Activated gamma-delta T cell treated with anti-CD3 and anti-CD28 coated beads, Interleukin-2, amount 50 U/mL, for 16 hours (primary cell): ENCODE data around the gene GALM.
"Not testable (repeated sequence)": the region's sequence is repeated elsewhere in the genome, so short reads cannot be mapped to it uniquely, and the experiment has no call there.

Experiments
- DNase-seq: peaks from one replicate; pipeline ENCODE4 v3.0.0-alpha.2; 2020; ENCODE audit warnings: low read depth

GALM gene

DNA sequence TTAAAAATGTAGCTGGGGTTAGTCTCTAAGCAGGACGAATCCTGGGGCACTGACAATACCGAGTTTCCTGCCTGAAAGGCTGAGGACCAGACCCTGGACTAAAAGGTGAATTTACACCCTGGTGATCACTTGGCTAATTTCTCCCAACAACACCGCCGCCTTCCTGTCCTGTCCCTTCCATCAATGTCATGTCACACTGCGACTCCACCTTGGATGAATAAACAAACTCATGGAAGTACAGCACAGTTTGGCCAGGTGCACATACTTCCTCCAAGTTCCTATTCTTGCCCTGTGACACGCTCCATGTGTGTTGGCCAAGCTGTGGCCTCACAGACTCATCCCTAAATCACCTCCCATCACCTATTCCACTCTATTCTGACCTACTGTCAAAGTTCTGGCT, 15.9 kb upstream of the GALM start:
- DNase-seq = no peak

- DNase-seq = no peak
These were observed 15.2 kb upstream of the GALM start for GRCh38 chr2:38650717-38651116.

GRCh38 chr2:38652431-38653273, 13.3 kb upstream of the GALM start:
- no peak for DNase-seq

DNA sequence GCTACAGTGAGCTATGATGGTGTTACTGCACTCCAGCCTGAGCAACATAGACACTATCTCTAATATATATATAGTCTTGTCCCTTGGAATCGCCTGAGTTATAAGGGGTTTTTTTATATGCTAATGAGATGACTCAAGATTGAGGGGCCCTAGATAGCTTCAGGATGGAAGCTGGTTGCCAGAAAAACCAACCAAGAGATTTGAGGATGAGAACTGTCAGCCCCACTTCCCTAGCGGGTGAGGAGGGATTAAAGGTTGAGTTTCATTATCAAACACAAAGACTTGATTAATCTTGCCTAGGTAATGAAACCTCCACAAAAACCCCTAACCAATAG, 12.6 kb upstream of the GALM start:
- no peak for DNase-seq

DNA sequence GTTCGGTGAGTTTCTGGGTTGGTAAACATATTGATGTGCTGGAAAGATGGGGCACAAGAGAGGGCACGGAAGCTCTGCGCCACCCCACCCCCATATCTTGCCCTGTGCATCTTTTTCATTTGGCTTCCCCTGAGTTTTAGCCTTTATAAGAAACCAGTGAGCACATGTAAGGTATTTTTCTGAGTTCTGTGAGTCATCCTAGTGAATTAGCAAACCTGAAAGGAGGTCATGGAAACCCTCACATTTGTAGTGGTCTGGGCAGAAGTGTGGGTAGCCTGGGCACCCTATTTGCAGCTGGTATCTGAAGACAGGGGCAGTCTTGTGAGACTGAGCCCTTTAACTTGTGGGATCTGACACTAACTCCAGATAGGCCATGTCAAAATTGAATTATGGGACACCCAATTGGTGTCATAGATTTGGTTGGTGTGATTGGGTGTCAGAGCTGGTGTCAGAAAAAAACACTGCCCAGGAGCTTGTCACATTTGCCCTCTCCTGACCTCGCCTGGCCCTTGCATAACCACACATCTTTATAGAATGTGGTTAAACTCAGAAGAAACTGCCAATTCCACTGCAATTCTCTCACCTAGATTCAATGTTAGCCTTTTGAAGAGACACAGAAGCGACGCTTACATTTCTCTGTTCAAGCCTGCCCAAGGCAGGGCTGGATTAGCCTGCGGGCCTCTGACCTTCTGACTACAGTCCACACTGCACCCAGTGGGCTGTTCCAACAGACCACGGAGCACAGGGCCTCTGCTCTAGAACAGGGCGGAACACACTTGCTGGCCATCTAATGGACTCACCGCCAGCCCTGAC, 12.0 kb upstream of the GALM start:
- DNase-seq = no peak

- DNase-seq = no peak
These were observed 11.2 kb upstream of the GALM start for GRCh38 chr2:38654528-38655381.

DNA sequence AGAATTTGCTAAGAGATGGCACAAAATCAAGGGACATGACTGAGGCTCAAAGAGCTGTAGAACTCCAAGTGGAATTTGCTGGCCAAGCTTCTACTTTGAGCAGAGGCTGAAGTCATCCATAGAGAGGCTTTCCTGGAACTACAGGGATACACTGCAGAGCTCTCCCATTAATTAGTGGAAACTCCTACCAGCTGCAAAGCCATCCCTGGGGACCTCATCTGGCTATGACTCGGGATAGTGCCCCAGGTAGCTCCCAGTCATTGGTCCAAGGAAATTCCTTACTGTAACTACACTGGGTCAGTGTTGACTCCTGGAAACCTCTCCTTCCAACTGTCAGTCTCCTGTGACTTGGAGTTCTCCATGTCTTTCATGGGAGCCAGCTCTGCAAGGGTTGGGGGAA, 10.5 kb upstream of the GALM start:
- DNase-seq = no peak

DNA sequence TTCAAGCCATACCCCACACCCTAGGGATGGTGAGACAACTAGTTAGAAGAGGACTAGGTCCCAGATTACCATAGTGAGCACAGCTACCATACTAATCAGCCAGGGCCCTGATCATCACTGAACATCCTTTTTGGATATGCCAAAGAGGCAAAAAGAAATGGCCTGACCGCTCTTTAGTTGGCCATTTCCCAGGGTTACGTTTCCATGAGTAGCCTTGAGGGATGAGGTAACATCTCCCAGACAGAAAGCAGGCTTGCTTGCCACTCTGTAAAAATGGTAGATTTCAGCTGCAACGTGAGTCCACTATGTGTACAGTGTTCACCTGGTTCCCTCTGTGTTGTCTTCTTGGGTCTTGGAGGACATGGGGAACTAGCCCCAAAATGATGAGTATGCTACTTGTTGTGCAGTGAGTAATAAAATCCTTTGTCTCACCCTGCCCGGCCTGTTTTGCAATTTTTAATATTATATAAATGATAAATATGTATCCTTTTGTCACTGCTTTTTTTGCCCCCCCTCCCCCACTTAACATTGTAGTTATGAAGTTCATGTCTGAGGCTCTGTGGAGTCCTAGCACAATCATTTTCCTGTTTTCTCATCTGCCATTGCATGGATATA, 8.9 kb upstream of the GALM start:
- DNase-seq = no peak

DNA sequence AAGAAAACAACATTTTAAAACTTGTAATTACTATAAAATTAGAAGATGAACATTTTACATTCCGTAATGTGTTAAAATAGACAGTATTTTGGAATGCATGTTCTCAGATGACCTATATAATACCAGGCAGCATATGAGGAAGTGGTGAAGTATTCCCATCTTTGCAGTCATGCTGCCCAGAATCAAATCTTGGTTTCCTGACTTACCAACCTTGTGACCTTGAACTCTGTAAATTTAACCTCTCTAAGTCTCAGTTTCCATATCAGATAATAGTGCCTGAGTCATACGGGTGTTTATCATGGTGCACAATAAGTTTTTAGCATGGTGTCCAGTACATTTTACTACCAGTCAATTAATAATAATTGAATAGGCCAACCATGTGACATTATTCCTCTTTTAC, 7.3 kb upstream of the GALM start:
- DNase-seq = no peak

- DNase-seq = no peak
These were observed 6.8 kb upstream of the GALM start for GRCh38 chr2:38659115-38659514.

DNA sequence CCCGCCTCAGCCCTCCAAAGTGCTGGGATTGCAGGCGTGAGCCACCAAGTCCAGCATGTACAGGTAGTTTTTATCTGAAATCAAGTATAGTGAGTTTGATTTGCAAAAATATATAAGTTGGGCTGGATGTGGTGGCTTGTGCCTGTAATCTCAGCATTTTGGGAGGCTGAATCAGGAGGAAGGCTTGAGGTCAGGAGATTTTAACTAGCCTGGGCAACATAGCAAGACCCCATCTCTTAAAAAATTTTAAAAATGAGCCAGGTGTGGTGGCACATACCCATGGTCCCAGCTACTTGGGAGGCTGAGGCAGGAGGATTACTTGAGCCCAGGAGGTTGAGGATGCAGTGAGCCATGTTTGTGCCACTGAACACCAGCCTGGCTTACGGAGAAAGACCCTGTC, 5.6 kb upstream of the GALM start:
- DNase-seq = no peak

- DNase-seq = no peak
These were observed 4.6 kb upstream of the GALM start for GRCh38 chr2:38661306-38661705.

DNA sequence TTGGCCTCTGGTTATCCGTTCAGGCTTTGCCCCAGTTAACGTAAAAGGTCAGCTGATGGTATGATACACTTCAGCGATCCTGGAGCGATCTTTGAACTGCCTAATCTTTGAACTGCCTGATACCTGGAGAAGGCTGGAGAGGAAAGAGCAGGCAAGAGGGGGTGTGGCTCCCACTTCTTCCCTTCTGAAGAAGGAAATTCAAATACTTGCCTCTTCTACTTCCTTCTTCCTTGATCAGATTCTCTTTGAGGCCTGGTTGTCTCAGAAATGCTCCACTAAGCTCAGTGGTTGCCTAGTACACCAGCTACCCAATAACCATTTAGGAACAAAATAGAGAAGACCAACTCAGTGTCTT, 619 bp downstream of the GALM start:
- DNase-seq = no peak

DNA sequence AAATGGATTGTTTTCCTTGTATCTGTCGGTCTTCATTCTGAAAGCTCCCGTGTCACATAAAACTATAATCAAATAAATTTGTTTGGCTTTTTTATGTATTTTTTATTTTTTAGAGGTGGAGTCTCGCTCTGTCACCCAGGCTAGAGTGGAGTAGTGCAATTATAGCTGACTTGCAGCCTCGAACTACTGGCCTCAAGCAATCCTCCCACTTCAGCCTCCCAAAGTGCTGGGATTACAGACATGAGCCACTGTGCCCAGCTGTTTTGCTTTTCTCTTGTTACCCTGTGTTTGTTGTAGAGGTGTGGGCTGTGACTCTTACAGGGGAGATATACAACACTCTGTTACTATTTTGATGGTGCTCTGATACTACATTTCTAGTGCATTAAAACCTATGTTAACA, 2.2 kb downstream of the GALM start:
- no peak for DNase-seq

DNA sequence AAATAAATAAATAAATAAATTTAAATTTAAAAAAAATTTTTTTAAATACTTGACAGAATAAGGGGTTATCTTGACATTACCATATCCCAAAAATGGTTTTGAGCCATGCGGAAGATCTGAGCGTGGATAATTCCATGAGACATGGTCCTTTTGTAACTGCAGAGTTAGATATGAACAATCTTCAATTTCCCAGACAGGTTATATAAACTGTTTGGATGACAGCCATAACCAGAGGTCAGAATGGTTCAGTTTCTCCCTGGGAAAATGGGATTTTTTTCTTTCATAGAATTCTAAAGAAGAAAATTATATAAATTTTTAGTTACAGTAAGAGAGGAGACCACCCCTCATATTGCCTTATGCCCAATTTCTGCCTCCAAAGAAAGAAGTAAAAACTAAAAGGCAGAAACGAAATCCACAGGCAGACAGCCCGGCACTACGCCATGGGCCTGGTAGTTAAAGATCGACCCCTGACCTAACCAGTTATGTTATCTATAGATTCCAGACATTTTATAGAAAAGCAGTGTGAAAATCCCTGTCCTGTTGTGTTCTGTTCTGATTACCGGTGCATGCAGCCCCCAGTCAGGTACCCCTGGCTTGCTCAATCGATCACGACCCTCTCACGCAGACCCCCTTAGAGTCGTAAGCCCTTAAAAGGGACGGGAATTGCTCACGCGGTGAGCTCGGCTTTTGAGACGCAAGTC, 3.0 kb downstream of the GALM start:
- DNase-seq = no peak

DNA sequence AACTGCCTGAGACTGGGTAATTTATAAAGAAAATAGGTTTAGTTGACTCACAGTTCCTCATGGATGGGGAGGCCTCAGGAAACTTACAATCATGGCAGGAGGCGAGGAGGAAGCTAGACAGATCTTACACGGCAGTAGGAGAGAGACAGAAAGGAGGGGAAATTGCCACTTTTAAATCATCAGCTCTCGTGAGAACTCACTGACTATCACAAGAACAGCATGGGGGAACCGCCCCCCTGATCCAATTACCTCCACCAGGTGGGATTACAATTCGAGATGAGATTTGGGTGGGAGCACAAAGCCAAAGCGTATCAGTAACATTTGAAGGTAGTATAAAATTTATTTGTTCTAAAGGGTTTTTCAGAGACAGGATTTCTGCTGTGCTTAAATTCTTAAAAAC, 5.4 kb downstream of the GALM start:
- no peak for DNase-seq

GRCh38 chr2:38671946-38672345, 6.0 kb downstream of the GALM start:
- no peak for DNase-seq

- no peak for DNase-seq
These were observed 6.8 kb downstream of the GALM start for GRCh38 chr2:38672445-38673391.

DNA sequence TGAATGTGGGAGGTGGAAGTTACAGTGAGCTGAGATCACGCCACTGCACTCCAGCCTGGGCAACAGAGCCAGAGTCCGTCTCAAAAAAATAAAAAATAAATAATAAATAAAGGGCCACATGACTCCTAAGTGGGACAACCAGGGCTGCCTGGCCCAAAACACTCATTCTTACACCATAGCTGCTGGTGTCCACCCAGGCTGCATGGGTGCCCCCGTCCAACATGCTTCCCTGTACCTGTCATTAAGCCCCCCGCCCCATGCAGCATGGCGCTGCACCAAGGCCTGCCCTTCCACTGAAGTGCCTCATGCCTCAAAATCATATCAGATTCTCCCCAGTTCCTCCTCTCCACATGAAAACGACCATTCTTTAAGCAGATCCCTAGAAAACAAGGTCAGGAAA, 10.8 kb downstream of the GALM start:
- DNase-seq = no peak

GRCh38 chr2:38680868-38681267, 15.0 kb downstream of the GALM start:
- DNase-seq = not testable (repeated sequence)
